Cortex of kidney (tissue), 1 donor: ENCODE data around the gene TENT4B.

Experiments
- DNase-seq: peaks from one replicate; lab custom pipeline; 2025; lab: John Stamatoyannopoulos, UW

Gene TENT4B

DNA sequence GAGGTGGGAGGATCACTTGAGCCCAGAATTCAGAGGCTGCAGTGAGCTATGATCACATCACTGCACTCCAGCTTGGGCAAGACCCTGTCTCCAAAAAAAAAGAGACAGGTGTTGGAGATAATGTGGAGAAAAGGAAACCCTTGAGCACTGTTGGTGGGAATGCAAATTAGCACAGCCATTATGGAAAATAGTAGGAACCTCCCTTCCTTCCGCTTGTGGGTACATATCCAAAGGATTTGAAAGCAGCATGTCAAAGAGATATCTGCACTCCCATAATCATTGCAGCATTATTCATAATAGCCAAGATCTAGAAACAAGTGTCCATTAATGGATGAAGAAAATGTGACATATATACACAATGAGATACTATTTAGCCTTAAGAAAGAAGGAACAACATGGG, 103.5 kb downstream of the TENT4B start:
- no peak for DNase-seq

DNA sequence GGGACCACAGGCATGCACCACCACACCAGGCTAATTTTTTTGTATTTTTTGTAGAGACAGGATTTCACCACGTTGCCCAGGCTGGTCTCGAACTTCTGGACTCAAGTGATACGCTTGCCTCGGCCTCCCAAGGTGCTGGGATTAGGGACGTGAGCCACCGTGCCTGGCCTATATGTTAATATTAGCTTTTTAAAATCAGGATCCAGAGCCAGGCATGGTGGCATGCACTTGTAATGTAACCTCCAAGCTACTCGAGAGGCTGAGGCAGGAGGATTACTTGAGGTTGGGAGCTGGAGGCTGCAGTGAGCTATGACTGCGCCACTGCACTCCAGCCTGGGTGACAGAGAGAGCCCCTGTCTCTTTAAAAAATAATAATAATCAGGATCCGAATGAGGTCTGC, 104.8 kb downstream of the TENT4B start:
- DNase-seq: no peak

DNA sequence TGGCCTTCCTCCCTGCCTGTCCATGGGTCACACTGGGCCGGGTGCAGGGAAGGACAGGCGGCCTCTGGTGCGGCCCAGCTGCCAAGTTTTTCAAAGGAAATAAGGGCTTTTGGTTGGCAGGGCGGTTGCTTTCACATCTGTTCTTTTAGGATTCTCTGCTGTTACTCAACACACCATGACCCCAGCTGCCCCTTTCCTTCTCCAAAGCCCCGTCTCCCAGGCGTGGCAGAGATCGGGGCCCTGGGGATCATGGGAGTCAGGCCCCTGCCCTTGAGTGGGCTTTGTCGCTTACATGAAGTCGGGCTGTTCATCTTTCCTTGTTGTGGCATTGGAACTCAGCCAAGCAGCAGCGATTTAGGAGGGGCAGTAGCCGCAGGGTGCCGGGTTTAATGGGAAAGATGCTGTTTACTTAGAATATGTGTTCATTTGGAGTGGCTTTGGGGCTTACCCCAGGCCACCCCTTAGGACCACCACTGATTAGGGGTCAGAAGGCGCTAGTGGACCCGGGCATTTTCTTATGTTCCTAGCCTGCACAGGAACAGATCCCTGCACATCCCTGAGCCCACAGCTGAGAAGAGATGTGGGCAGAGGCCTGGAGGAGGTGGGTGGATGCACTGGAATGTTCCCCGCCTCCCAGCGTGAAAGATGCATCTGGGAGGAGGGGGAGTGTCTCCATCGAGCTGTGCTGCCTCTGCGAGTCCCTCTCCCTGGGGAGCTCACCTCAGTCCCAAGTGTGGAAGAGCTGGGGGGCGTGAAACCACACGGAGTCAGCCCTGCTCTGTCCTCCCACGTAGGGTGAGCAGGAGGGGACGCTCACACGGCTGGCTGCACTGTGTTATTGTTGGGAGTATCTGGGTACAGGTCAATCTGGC, 106.5 kb downstream of the TENT4B start:
- DNase-seq: no peak

DNA sequence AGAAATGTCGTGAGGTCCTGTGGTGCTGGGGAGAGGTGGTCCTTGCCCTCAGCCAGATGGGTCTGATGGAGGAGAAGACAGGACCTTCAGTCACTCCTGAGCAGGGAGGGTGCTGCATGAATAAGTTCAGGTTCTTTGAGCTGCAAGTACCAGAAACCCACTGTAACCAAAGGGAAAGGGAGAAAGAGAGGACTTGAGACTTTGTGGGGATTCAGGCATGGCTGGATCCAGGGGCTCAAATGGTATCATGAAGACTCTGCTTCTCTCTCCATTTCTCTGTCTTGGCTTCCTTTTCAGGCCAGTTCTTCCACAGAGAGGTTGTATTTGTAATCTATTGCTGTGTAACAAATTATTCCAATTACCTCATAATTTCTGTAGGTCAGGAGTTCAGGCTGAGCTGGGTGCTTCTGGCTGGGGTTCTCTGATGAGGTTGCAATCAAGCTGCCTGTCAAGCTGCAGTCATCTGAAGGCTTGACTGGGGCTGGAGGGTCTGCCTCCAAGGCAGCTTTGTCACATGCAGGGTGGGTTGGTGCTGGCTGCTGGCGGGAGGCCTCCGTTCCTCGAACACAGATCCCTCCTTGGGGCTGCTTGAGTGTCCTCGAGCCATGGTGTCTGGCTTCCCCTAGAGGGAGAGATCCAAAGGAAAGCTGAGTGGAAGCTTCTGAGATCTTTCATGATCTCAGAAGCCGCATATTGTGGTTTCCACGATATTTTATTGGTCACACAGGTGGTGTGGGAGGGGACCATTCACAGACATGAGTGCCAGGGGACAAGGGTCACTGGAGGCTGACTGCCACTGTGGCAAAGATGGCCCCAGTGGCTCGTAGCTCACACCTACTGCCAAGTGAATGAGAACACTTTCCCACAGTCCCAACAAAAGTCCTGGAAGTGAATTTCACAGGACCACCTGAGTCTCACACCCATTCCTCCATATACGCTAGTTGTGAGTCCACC, 107.4 kb downstream of the TENT4B start:
- no peak for DNase-seq

DNA sequence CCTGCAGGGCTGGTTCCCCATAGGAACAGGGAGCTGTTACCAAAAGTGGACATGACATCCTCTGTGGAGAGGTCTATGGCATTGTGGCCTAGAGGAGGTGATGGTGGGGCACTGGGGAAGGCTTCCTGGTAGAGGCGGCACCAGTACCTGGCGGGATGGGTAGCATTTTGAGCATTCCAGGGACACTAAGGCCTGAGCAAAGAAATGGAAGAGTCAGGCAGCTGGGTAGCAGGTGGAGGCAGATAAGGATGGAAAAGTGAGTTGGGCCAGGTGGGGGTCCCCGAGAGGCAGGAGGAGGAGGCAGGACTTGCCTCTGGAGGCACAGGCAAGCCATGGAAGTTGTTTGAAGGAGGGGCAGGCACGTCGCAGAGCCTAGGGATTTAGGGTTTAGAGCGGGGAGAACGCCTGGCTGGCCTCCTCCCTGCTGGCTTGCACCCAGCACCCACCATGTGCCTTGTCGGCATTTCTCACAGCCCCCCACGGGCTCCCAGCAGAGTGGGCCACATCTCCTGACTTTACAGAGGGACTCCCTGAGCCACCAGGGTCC, 108.1 kb downstream of the TENT4B start:
- no peak for DNase-seq

DNA sequence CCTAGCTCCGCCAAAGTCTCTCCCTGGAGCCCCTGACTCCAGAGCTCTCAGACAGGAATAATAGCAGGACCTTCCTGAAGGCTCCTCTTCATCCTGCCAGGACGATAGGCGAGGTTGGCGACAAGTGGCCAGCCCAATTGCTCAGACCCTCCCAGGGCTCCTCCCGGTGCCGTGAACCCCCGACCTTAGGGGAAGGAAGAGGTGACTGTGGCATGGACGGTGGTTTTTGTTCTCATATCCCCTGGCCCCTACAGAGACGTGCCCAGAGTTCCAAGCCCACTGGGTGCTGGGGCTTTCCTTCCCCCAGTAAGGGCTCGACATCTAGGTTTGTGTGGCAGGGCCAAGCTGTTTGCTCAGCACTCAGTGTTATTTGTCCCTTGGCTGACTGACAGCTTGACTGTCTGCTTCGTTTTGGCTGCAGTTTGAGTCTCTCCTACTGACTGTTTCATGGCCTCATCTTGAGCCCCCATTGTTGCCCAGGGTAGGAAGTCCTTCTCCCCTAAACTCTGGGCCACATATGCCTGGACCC, 108.7 kb downstream of the TENT4B start:
- DNase-seq: no peak

DNA sequence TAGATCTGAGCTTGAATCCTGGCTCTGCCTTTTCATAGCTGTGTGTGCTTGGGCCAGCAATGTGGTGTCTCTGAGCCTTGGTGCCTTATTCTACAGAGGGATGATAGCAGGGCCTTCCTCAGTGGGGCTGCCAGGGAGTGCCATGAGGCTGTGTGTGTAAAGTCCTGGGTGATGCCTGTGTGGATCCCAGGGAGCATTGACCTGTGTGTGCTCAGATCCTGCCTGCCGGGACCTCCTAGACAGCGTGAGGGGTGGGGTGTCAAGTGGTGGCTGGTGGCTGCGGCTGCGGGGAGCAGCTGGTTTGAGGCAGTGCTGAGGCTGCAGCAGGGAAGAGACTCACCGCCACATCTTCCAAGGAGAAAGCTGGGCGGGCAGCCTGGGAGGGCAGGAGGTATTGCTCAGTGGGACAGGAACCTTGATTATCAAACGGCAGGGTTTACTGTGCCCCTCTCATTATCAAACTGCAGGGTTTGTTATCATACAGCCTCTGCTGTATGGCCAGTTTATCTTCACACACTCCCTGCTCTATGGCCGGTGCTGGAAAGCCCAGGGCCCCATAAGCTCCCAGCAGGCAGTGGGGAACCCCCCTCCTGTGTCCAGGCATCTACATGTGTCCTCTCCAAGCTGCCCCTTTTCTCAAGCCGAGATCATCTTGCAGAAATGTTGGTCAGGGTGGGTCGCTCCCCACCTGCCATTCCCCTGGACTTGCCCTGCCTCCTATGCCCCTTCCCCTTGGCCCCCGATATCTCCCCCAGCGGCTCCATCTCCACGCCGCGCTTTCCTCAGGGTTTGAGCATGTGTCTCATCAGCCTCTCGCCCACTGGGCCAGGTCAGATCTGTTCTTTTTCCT, 110.2 kb downstream of the TENT4B start:
- no peak for DNase-seq

DNA sequence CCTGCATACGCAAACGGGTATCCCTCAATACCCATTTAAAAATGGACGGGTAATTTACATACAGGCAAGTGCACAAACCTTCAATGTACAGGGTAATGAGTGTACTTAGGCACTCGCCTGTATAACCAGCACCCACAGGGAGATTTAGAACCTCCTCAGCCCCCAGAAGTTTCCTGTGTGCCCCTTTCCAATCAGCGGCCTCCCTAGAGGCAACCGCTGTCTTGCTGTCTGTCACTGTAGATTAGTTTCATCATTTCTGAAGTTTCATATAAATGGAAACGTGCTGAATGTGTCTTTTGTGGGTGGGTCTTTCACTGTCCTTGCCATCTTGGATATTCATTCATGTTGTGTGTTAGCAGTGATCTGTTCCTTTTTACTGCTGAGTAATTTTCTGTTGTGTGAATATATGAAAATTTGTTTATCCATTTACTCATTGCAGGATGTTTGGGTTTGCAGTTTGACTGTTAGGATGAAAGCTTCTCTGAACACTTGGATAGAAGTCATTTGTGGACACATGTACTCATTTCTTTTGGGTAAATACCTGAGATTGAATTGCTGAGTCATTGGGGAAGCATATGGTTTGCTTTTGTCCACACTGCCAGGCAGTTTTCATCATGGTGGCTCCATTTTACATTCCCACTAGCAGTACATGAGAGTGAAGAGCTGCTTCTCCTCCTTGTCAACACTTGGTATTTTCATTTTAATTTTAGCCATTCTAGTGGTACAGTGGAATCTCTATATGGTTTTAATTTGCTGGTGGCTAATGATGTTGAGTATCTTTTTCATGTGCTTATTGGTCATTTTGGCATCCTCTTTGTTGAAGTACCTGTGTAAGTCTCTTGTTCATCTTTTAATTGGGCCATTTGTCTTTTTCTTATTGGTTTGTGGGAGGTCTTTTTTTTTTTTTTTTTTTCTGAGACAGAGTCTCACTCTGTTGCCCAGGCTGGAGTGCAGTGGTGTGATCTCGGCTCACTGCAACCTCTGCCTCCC, 111.1 kb downstream of the TENT4B start:
- DNase-seq: no peak

DNA sequence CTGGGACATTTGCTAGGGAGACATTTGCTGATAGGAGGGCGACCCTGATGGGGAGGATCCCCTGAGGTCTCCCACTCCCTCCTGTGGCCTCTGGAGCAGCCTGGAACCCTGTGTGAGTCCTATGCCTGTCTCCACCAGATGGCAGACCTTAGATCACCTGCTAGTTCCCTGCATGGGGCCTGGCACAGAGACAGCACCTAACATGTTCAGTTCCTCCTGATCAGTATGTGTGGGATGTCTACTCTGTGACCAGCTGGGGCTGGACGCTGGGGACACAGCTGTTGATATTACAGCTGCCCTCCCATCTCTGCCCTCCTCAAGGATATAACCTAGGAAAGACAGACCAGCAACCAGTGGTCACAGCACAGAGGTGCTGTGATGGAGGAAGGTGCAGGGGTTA, 112.2 kb downstream of the TENT4B start:
- DNase-seq: no peak

DNA sequence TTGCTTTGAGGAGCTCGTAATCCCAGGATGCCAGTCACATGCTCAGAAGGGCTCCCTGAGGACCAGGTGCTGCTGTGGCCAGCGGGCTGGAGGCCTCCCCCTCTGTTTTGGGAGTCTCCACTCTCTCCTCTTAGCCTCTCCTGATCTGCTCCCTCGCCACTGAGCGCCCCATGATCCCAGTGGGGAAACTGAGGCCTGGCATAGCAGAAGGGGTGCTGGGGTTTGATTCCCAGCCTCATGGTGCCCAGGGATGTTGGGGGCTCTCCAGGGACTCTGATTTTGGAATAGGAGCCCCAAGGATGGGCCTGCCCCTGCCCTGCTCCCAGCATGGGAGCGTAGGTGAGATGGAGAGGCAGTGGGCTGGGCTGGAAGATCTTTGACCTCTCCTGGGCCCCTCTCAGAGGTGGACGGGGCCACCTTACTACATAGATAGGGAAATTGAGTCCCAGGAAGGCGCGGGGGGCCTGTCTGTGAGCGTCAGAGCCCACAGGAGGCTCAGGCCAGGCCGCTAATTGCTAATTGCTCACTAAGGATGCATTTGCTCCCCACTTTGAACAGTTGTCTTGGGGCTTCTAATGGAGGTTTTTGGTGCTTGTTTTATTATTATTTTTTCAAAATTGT, 112.7 kb downstream of the TENT4B start:
- DNase-seq: no peak

DNA sequence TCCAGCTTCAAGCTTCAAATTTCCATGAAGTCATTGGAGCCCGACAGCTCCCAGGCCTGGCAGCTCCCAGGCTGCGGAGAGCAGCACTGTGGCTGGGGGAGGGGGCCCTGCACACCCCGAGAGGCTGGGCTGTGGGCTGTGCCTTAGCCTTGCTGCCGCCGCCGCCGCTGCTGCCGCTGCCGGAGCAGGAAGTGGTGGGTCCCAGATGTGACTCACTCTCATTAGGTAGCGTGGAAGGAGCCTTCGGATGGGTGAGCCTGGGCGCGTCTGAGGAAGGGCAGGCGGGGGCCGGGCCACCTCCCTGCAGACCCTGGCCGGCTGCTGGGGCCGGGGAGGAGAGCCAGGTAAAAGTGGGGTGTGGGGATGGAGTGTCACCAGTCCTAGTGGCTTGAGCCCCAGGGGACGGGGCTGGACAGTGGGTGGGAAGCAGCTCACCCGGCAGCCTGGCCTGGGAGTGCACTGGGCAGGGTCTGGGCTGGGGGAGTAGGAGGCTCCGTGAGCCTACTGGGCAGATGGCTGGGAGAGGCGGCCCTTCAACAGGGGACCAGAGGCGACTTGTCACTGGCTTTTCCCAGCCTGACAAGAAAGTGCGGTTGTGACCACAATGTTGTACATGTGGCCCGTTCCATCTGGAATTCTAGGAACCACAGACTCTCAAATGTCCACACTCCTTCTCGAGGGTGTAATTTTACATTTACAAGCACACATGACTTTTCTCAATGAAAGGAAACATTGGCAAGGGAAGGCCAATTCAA, 113.4 kb downstream of the TENT4B start, which contains the start of gene ADCY7:
ADCY7 (plus strand) TSS at position 215 of the 755 bp plus-strand sequence. CDS start 21,629 bp downstream, outside the sequence.
- no peak for DNase-seq

DNA sequence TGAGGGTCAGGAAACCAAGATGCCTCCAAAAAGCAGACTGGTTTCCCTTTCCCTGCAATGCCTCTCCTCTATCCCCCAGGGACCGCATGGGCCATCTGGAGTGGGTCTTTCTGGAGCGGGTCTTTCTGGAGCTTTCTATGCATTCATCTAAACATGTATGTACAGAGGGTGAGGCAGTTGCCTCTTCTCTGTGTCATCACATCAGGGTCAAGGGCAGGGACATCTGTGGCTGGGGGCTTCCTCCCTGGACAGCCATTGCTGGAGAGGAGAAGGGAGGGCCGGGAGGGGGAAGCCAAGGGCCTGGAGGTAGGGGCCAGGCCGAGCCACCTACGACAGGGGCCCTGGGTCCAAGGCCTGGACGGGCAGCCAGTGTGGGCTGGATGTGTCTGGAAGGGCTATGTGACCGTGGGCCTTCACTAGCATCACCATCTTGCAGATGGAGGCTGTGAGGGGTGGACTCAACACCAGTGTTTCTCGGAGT, 114.1 kb downstream of the TENT4B start:
- DNase-seq: no peak

DNA sequence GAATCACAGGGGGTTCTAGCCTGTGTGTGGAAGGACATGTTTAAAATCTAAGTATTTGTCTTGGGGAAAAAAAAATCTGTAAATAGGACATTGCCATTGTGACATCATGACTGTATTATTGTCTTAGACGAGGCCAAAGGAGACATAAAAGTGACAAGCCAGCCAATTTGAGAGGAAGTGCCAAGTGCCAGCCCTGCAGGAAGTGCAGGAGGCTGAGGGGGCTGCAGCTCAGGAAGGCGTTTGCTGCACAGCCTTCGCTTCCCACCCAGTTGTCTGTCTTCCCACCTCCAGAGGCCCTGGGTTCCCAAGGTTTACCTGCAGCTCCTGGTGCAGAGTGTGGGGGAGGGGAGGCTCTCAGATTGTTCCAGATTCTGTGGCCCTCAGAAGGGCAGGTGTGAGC, 114.5 kb downstream of the TENT4B start:
- no peak for DNase-seq

DNA sequence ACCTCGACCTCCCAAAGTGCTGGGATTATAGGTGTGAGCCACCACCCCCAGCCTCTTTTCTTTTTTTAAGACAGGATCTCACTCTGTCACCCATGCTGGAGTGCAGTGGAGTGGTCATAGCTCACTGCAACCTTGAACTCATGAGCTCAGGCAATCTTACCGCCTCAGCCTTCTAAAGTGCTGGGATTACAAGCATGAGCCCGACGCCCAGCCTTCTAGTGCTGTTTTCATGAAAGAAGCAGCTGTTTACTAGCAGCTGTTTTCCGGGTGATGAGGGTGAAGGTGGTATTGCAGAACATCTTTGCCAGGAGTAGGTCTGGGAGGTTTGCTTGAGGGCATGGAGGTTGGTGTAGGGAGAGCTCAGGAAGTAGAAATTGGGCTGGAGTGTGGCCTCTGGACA, 115.2 kb downstream of the TENT4B start:
- no peak for DNase-seq

DNA sequence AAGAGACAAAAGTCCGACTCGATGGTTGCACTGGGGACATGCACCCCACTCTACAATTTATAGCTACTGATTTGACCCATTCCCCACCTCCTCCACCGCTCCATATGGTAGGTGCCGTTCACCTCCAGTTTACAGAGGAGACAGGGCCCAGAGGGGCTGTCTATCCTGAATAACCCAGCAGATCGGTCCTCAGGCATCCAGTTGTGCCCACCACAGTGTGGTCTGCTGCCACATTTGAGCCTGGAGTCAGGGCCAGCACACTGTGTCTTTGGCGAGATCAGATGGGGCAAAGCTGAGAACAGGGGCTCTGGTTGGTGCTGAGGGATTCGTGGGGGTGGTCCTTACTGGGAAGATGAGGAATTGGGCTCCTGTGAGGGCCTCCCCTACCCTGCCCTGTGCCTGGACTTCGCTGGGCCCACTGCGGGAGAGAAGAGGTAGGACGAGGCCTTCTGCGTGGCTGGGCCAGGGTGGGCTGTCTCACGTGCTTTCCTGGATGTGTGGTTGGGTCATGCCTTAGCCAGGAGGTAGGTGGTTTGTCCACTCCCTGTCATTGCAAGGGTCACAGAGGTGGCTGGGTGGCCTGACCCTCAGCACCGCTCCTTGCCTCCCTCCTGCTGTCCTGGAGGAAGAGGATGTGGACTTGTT, 116.1 kb downstream of the TENT4B start:
- DNase-seq: no peak

DNA sequence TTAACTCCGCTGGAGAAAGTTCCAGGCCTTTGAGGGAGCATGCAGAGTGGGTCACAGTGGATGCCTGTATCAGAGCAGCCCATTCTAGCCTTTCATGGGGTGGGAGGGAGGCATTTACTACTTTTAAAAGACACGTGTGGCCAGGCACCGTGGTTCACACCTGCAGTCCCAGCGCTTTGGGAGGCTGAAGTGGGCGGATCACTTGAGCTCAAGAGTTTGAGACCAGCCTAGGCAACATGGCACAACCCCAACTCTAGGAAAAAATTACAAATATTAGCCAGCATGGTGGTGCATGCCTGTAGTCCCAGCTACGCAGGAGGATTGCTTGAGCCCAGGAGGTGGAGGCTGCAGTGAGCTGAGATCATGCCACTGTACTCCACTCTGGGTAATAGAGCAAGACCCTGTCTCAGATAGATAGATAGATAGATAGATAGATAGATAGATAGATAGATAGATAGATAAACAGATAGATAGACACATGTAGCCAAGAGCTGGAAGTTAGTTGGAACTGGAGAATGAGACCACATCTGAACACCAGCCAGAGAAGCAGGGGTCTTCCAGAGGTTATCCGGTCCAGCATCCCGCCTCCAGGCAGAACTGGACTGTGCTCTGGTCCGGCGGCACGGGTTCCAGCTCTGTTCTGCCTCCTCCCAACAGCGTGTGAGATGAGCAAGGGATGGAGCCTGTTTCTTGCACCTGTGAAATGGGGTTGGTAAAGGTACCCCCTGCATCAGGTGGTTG, 116.8 kb downstream of the TENT4B start:
- no peak for DNase-seq

DNA sequence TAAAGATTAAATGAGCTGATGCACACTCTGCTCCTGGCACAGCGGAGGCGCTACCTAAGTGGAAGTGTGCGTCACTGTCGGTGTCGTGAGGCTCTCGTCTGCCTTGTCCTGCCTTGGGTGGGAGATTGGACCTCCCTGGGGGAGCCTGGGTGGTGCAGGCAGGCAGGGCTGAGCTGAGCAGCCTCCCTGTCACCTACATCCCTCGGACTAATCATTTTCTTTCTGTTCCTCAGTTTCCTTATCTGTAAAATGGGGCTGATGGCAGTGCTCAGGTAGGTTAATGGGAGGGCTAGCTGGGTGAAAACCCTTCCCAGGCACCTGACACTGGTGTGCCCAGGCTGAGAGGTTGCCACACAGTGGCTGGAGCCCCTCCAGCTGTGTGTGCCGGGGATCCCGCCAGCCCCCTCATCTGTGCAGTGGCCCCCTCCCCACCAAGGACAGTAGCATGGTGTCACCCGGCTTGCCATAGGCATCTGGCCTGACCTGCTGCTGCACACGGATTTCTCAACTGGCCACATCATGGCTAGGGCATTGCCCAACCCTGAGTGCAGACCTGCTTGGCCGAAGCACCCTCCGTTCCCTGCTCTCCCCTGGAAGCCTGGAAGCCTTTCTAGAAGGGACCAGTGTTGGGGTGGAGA, 117.5 kb downstream of the TENT4B start:
- no peak for DNase-seq
